ENCODE measurements around the gene SYTL5.

The SYTL5 gene

GRCh38 chrX:37993837-37994619, 12.3 kb upstream of the SYTL5 start:
- Histone ChIP-seq H3K36me3 (ENCODE audit: control insufficient read depth, insufficient read depth, low read length) (no peaks in the 10 kb centered on the region), H3K27me3 (ENCODE audit: control insufficient read depth, insufficient read depth, low read length) (no peaks in the 10 kb centered on the region), H3K4me1 (ENCODE audit: control insufficient read depth, insufficient read depth, low read length) (no peaks in the 10 kb centered on the region), H3K4me3 (ENCODE audit: low read depth, low read length) (no peak overlapping the region), H3K9ac (ENCODE audit: low read depth, low read length) (no peak overlapping the region), H3K9me3 (ENCODE audit: control insufficient read depth, insufficient read depth, low read length) (peaks cover 4% of the 10 kb centered on the region)

DNA sequence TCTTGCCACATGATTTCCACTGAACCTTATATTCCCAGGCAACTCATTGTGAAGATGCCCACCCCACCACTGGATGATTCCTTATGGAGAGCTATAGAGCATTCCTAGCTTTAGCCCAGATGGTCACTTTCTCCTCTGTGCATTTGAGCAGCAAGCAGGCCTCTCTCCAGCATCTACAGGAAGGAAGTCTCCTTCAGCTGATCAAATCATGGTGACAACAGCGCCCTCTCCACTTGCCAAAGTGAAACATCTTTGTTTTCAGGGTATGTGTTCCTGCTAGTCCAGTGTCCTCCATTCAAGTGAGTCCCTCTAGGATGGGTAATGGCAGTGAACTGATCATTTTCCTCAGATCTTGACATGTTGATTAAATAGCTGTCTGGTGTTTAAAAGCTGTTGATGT, 10.9 kb upstream of the SYTL5 start:
- Histone ChIP-seq H3K36me3 (ENCODE audit: control insufficient read depth, insufficient read depth, low read length) (no peaks in the 10 kb centered on the region), H3K9me3 (ENCODE audit: control insufficient read depth, insufficient read depth, low read length) (peaks cover 4% of the 10 kb centered on the region), H3K27me3 (ENCODE audit: control insufficient read depth, insufficient read depth, low read length) (no peaks in the 10 kb centered on the region), H3K9ac (ENCODE audit: low read depth, low read length) (no peak overlapping the region), H3K4me3 (ENCODE audit: low read depth, low read length) (no peak overlapping the region), H3K4me1 (ENCODE audit: control insufficient read depth, insufficient read depth, low read length) (no peaks in the 10 kb centered on the region)

DNA sequence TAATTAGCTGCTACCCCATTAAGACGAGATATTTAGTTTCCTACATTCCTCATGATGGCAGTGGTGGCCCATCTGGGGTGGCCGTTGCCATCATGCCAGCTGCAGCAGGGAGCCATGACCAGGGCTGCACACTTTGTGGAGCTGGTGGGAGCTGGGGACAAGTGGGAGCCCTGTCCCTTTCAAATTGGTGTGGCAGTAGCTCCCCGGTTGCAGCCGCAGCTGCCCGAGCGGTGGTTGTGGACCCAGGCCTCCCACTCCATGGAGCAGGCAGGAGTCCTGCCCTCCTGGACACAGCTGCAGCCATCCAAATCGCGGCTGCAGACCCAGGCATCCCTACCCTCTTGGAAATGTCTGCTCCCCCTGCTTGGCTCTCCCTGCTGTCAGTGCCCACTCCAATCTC, 9.3 kb upstream of the SYTL5 start:
- no peaks in the 10 kb centered on the region for H3K36me3 ChIP-seq (ENCODE audit: control insufficient read depth, insufficient read depth, low read length)
- H3K9me3 ChIP-seq (ENCODE audit: control insufficient read depth, insufficient read depth, low read length) = peaks cover 4% of the 10 kb centered on the region
- H3K4me3 ChIP-seq (ENCODE audit: low read depth, low read length) = no peak overlapping the region
- H3K9ac ChIP-seq (ENCODE audit: low read depth, low read length) = no peak overlapping the region
- no peaks in the 10 kb centered on the region for H3K4me1 ChIP-seq (ENCODE audit: control insufficient read depth, insufficient read depth, low read length)
- no peaks in the 10 kb centered on the region for H3K27me3 ChIP-seq (ENCODE audit: control insufficient read depth, insufficient read depth, low read length)

DNA sequence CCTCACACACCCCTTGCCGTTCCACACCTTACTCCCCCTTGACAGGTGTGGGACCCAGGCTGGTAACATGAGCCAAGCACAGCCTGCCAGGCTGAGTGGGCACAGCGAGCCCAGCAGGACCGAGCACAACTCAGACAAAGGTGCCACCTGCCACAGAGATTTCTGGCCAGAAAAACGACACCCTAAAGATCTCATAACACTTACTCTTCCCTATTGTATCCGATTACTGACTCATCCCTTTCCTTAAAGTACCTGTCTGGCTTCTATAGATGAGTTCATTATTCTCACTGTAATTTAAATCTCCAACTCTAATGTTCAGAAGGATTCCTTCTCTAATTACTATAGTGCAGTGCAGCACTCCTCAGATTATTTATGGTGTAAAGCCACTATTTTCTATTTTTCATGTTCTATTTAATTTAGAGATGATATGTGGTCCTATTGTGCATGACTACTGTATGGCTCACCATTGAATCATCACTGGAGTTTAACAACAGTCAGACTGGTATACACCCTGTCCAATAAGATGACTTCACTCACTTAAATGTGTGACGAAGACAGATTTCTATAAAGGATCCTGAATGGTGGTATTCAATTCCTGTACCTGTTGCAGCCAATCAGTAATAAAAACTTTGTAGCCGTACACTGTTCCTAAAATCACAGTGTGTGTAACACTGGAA, 7.6 kb upstream of the SYTL5 start:
- no peaks in the 10 kb centered on the region for H3K4me1 ChIP-seq (ENCODE audit: control insufficient read depth, insufficient read depth, low read length)
- no peak overlapping the region for H3K4me3 ChIP-seq (ENCODE audit: low read depth, low read length)
- H3K27me3 ChIP-seq (ENCODE audit: control insufficient read depth, insufficient read depth, low read length) = no peaks in the 10 kb centered on the region

GRCh38 chrX:38000706-38001105, 5.6 kb upstream of the SYTL5 start:
- peaks cover 4% of the 10 kb centered on the region for H3K9me3 ChIP-seq (ENCODE audit: control insufficient read depth, insufficient read depth, low read length)

More for the DNA sequence above, 7.6 kb upstream of the SYTL5 start:
- H3K9ac ChIP-seq (ENCODE audit: low read depth, low read length) = no peak overlapping the region
- H3K36me3 ChIP-seq (ENCODE audit: control insufficient read depth, insufficient read depth, low read length) = no peaks in the 10 kb centered on the region
- peaks cover 4% of the 10 kb centered on the region for H3K9me3 ChIP-seq (ENCODE audit: control insufficient read depth, insufficient read depth, low read length)

DNA sequence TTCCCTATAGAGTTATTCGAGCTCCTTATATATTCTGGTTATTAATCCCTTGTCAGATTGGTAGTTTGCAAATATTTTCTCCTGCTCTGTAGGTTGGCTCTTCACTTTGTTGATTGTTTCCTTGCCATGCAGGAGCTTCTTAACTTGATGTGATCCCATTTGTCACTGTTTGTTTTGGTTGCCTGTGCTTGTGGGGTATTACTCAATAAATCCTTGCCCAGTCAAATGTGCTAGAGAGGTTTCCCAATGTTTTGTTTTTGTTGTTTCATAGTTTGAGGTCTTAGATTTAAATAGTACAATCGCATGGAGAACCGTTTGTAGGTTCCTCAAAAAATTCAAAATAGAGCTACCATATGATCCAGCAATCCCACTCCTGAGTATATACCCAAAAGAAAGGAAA, 2.3 kb upstream of the SYTL5 start:
- Histone ChIP-seq H3K9me3 (ENCODE audit: control insufficient read depth, insufficient read depth, low read length) (no peaks in the 10 kb centered on the region), H3K27me3 (ENCODE audit: control insufficient read depth, insufficient read depth, low read length) (no peaks in the 10 kb centered on the region), H3K4me3 (ENCODE audit: low read depth, low read length) (no peak overlapping the region)

More at GRCh38 chrX:38000706-38001105, 5.6 kb upstream of the SYTL5 start:
- Histone ChIP-seq H3K4me1 (ENCODE audit: control insufficient read depth, insufficient read depth, low read length) (no peaks in the 10 kb centered on the region), H3K4me3 (ENCODE audit: low read depth, low read length) (no peak overlapping the region), H3K9ac (ENCODE audit: low read depth, low read length) (no peak overlapping the region), H3K36me3 (ENCODE audit: control insufficient read depth, insufficient read depth, low read length) (no peaks in the 10 kb centered on the region), H3K27me3 (ENCODE audit: control insufficient read depth, insufficient read depth, low read length) (no peaks in the 10 kb centered on the region)

DNA sequence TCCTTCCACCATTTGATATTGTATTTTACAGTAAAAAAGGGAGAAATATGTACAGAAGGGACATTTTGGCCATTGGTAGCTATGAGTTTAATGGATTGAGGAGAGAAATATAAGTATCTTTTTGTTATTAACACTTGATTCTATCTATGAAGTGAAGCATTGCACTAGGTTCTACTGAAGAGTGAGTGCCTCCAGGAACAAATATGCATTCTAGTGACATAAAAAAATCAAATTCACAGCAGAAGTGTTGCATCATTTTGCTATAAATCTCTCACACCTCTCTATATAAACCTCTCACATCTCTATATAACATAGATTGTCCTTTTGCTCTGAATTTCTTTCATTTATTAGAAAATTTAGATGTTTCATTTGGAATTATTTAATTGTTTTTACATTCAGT, 425 bp downstream of the SYTL5 start:
- no peaks in the 10 kb centered on the region for H3K27me3 ChIP-seq (ENCODE audit: control insufficient read depth, insufficient read depth, low read length)
- no peaks in the 10 kb centered on the region for H3K4me1 ChIP-seq (ENCODE audit: control insufficient read depth, insufficient read depth, low read length)
- no peak overlapping the region for H3K9ac ChIP-seq (ENCODE audit: low read depth, low read length)
- no peaks in the 10 kb centered on the region for H3K9me3 ChIP-seq (ENCODE audit: control insufficient read depth, insufficient read depth, low read length)
- no peaks in the 10 kb centered on the region for H3K36me3 ChIP-seq (ENCODE audit: control insufficient read depth, insufficient read depth, low read length)
- no peak overlapping the region for H3K4me3 ChIP-seq (ENCODE audit: low read depth, low read length)

More for the DNA sequence above, 2.3 kb upstream of the SYTL5 start:
- Histone ChIP-seq H3K36me3 (ENCODE audit: control insufficient read depth, insufficient read depth, low read length) (no peaks in the 10 kb centered on the region), H3K4me1 (ENCODE audit: control insufficient read depth, insufficient read depth, low read length) (no peaks in the 10 kb centered on the region), H3K9ac (ENCODE audit: low read depth, low read length) (no peak overlapping the region)

DNA sequence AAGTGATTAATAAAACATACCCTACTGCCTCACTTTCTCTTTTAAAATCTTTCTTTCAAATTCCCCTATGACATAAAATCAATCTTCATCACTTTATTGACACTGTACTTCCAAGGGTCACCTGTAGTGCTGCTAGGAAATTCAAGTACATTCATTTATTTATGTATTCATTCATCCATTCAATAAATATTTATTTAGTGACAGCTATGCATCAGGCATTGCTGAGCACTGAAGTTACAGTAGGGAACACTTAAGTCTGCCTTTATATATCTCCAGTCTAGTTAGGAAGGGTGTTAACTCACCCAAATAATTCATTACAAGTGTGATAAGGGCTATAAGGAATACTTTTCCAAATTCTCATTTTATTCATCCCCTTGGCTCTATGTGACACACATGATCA, 2.3 kb downstream of the SYTL5 start:
- Histone ChIP-seq H3K9ac (ENCODE audit: low read depth, low read length) (no peak overlapping the region), H3K27me3 (ENCODE audit: control insufficient read depth, insufficient read depth, low read length) (no peaks in the 10 kb centered on the region), H3K4me3 (ENCODE audit: low read depth, low read length) (no peak overlapping the region), H3K36me3 (ENCODE audit: control insufficient read depth, insufficient read depth, low read length) (no peaks in the 10 kb centered on the region), H3K9me3 (ENCODE audit: control insufficient read depth, insufficient read depth, low read length) (no peaks in the 10 kb centered on the region), H3K4me1 (ENCODE audit: control insufficient read depth, insufficient read depth, low read length) (no peaks in the 10 kb centered on the region)

- Histone ChIP-seq H3K4me3 (ENCODE audit: low read depth, low read length) (no peak overlapping the region), H3K27me3 (ENCODE audit: control insufficient read depth, insufficient read depth, low read length) (no peaks in the 10 kb centered on the region), H3K9me3 (ENCODE audit: control insufficient read depth, insufficient read depth, low read length) (no peaks in the 10 kb centered on the region), H3K4me1 (ENCODE audit: control insufficient read depth, insufficient read depth, low read length) (no peaks in the 10 kb centered on the region), H3K9ac (ENCODE audit: low read depth, low read length) (no peak overlapping the region), H3K36me3 (ENCODE audit: control insufficient read depth, insufficient read depth, low read length) (no peaks in the 10 kb centered on the region)
Measured at GRCh38 chrX:38009641-38010040, 3.3 kb downstream of the SYTL5 start.

- no peaks in the 10 kb centered on the region for H3K9me3 ChIP-seq (ENCODE audit: control insufficient read depth, insufficient read depth, low read length)
- H3K36me3 ChIP-seq (ENCODE audit: control insufficient read depth, insufficient read depth, low read length) = no peaks in the 10 kb centered on the region
- H3K4me3 ChIP-seq (ENCODE audit: low read depth, low read length) = no peak overlapping the region
- no peaks in the 10 kb centered on the region for H3K27me3 ChIP-seq (ENCODE audit: control insufficient read depth, insufficient read depth, low read length)
- no peak overlapping the region for H3K9ac ChIP-seq (ENCODE audit: low read depth, low read length)
- no peaks in the 10 kb centered on the region for H3K4me1 ChIP-seq (ENCODE audit: control insufficient read depth, insufficient read depth, low read length)
Measured at GRCh38 chrX:38018766-38019425, 12.5 kb downstream of the SYTL5 start.

GRCh38 chrX:38028300-38028699, 21.9 kb downstream of the SYTL5 start:
- H3K9me3 ChIP-seq (ENCODE audit: control insufficient read depth, insufficient read depth, low read length) = no peaks in the 10 kb centered on the region
- H3K9ac ChIP-seq (ENCODE audit: low read depth, low read length) = no peak overlapping the region
- no peaks in the 10 kb centered on the region for H3K27me3 ChIP-seq (ENCODE audit: control insufficient read depth, insufficient read depth, low read length)
- no peak overlapping the region for H3K4me3 ChIP-seq (ENCODE audit: low read depth, low read length)
- H3K36me3 ChIP-seq (ENCODE audit: control insufficient read depth, insufficient read depth, low read length) = no peaks in the 10 kb centered on the region
- H3K4me1 ChIP-seq (ENCODE audit: control insufficient read depth, insufficient read depth, low read length) = no peaks in the 10 kb centered on the region

GRCh38 chrX:38036466-38036865, 30.1 kb downstream of the SYTL5 start:
- Histone ChIP-seq H3K27me3 (ENCODE audit: control insufficient read depth, insufficient read depth, low read length) (no peaks in the 10 kb centered on the region), H3K4me1 (ENCODE audit: control insufficient read depth, insufficient read depth, low read length) (no peaks in the 10 kb centered on the region), H3K9me3 (ENCODE audit: control insufficient read depth, insufficient read depth, low read length) (no peaks in the 10 kb centered on the region), H3K9ac (ENCODE audit: low read depth, low read length) (no peak overlapping the region), H3K36me3 (ENCODE audit: control insufficient read depth, insufficient read depth, low read length) (no peaks in the 10 kb centered on the region), H3K4me3 (ENCODE audit: low read depth, low read length) (no peak overlapping the region)

Measured in iPS-15b (cell line).